NB4 (cell line): Measurements from ENCODE around the gene TMEM18.

Experiments
- MYC ChIP-seq: IDR thresholded peaks from 2 replicates; pipeline ENCODE4 v1.6.1; 2011; ENCODE audit warnings: low read depth, low read length
- POLR2A ChIP-seq: IDR thresholded peaks from 2 replicates; pipeline ENCODE4 v1.6.1; 2011; ENCODE audit warnings: mild to moderate bottlenecking; ENCODE audit not compliant: insufficient read length; ENCODE audit errors: extremely low read depth
- TF ChIP-seq, protein P1 (sequence below): IDR thresholded peaks from one replicate; pipeline ENCODE4 v1.5.1; 2012; ENCODE audit warnings: low read depth, low read length

DNA sequence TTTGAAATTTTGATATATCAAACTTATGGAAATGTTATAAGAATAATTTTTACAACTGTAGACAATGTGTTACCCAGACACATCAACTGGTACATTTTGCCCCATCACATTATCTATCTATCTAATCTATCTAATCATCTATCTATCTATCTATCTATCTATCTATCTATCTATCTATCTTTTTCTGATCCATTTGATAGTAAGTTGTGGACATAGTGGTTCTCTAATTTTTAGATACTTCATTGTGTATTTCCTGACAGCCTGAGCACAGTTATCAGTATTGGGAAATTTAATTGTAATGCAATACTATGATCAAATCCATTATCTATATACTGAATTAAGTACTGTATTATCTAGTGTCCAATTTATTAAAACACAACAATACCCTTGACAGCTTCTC is 42.0 kb upstream of the TMEM18 start:
- TF ChIP-seq, protein P1, sequence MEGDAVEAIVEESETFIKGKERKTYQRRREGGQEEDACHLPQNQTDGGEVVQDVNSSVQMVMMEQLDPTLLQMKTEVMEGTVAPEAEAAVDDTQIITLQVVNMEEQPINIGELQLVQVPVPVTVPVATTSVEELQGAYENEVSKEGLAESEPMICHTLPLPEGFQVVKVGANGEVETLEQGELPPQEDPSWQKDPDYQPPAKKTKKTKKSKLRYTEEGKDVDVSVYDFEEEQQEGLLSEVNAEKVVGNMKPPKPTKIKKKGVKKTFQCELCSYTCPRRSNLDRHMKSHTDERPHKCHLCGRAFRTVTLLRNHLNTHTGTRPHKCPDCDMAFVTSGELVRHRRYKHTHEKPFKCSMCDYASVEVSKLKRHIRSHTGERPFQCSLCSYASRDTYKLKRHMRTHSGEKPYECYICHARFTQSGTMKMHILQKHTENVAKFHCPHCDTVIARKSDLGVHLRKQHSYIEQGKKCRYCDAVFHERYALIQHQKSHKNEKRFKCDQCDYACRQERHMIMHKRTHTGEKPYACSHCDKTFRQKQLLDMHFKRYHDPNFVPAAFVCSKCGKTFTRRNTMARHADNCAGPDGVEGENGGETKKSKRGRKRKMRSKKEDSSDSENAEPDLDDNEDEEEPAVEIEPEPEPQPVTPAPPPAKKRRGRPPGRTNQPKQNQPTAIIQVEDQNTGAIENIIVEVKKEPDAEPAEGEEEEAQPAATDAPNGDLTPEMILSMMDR = no peak
- TF ChIP-seq POLR2A (no peak), MYC (no peak)
